K562 (cell line): ENCODE results near the gene TMEM126B. TPM values are rescaled to one million over a fixed set of nuclear protein-coding genes. Genes with fewer than 3 reads are reported as not detected.

Experiments used
- BACH1 ChIP-seq: fragments of 200-800 bp; sonication (Bioruptor generic); IDR thresholded peaks from 2 replicates; pipeline ENCODE4 v1.6.1; 2016; ENCODE audit warnings: missing genetic modification characterization, missing compliant biosample characterization
- BRCA1 ChIP-seq, 2 experiments: fragments of 450-650 bp in 1 of 2; sonication (generic) in 1 of 2; formaldehyde crosslinking in 1 of 2; IDR thresholded peaks; 2 replicates each; pipeline versions ENCODE4 v1.5.0 to v1.6.1; 2017 to 2020; ENCODE audit warnings: mild to moderate bottlenecking in 1 of 2, missing genetic modification reagents in 1 of 2
- CCAR2 ChIP-seq: fragments of 200-400 bp; formaldehyde crosslinking; IDR thresholded peaks from 2 replicates; pipeline ENCODE4 v1.6.1; 2017; ENCODE audit warnings: mild to moderate bottlenecking, low read depth, low read length
- CHD4 ChIP-seq: fragments of 200-600 bp; sonication (generic); IDR thresholded peaks from 3 replicates; pipeline ENCODE4 v1.6.1; 2012; ENCODE audit warnings: low read depth, mild to moderate bottlenecking, mixed read lengths, low read length, inconsistent platforms; ENCODE audit not compliant: insufficient read depth, insufficient replicate concordance, poor library complexity, severe bottlenecking
- E2F8 ChIP-seq: fragments of 450-650 bp; IDR thresholded peaks from 2 replicates; pipeline ENCODE4 v1.7.1; 2018; ENCODE audit warnings: mild to moderate bottlenecking, low read depth; ENCODE audit not compliant: partially characterized antibody
- FOXM1 ChIP-seq, 2 experiments: fragments of 450-650 bp in 1 of 2; sonication (generic) in 1 of 2; formaldehyde crosslinking in 1 of 2; IDR thresholded peaks; 2 replicates each; pipeline versions ENCODE4 v1.6.1 to v1.9.0; 2017 to 2022; ENCODE audit warnings: low read depth in 2 of 2, mild to moderate bottlenecking in 2 of 2, missing genetic modification reagents in 1 of 2, moderate library complexity in 1 of 2
- HDAC2 ChIP-seq: fragments of 450-650 bp; IDR thresholded peaks from 2 replicates; pipeline ENCODE4 v1.6.1; 2016; ENCODE audit warnings: mild to moderate bottlenecking
- KLF16 ChIP-seq: IDR thresholded peaks from 2 replicates; pipeline ENCODE4 v1.6.1; 2016; ENCODE audit warnings: antibody characterized with exemption
- MITF ChIP-seq: IDR thresholded peaks from 2 replicates; pipeline ENCODE4 v1.6.1; 2014; ENCODE audit warnings: antibody characterized with exemption
- NCOA6 ChIP-seq: fragments of 450-650 bp; IDR thresholded peaks from 2 replicates; pipeline ENCODE4 v1.6.1; 2017; ENCODE audit warnings: mild to moderate bottlenecking
- RB1 ChIP-seq: fragments of 450-650 bp; IDR thresholded peaks from 2 replicates; pipeline ENCODE4 v1.6.1; 2017; ENCODE audit warnings: low read depth, mild to moderate bottlenecking
- SIN3A ChIP-seq, 2 experiments: fragments of 150-350 bp in 1 of 2; IDR thresholded peaks; 2 replicates each; pipeline ENCODE4 v1.6.1; 2011 to 2016; ENCODE audit warnings: borderline replicate concordance in 2 of 2, low read depth in 2 of 2, low read length in 2 of 2, mild to moderate bottlenecking in 2 of 2, moderate library complexity in 2 of 2; ENCODE audit not compliant: control insufficient read depth in 1 of 2
- SMARCB1 ChIP-seq: IDR thresholded peaks from 2 replicates; pipeline ENCODE4 v1.6.1; 2011; ENCODE audit warnings: improper control_type of control experiment, low read depth; ENCODE audit not compliant: insufficient read length
- STAT5B ChIP-seq: fragments of 250-450 bp; sonication (Bioruptor Pico); IDR thresholded peaks from 2 replicates; pipeline ENCODE4 v1.8.0; 2021; ENCODE audit warnings: mild to moderate bottlenecking, inconsistent platforms
- SUPT5H ChIP-seq: fragments of 450-650 bp; IDR thresholded peaks from 2 replicates; pipeline ENCODE4 v1.6.1; 2016
- THRA ChIP-seq: fragments of 450-650 bp; IDR thresholded peaks from 2 replicates; pipeline ENCODE4 v1.6.1; 2017; ENCODE audit warnings: mild to moderate bottlenecking, moderate library complexity
- XRCC5 ChIP-seq: fragments of 200-400 bp; formaldehyde crosslinking; IDR thresholded peaks from 2 replicates; pipeline ENCODE4 v1.6.1; 2017; ENCODE audit warnings: low read depth, mild to moderate bottlenecking, low read length
- ZKSCAN8 ChIP-seq: fragments of 200-800 bp; sonication (Bioruptor generic); IDR thresholded peaks from 2 replicates; pipeline ENCODE4 v1.6.1; 2016; ENCODE audit warnings: missing genetic modification characterization, missing compliant biosample characterization
- ZNF3 ChIP-seq: fragments of 250-450 bp; sonication (Bioruptor Pico); IDR thresholded peaks from 2 replicates; pipeline ENCODE4 v1.5.0; 2021; ENCODE audit warnings: mild to moderate bottlenecking, moderate library complexity
- ZNF512 ChIP-seq: IDR thresholded peaks from 2 replicates; pipeline ENCODE4 v1.6.1; 2016; ENCODE audit warnings: missing genetic modification characterization, missing compliant biosample characterization
- polyA plus RNA-seq, 8 experiments: library from polyadenylated mRNA; depleted of rRNA in 4 of 8; stranded (reverse) in 5 of 8; unstranded in 3 of 8; fragments of >200 nt; fragmentation: Nextera tagmentation in 2 of 8; fragmentation: Illumina TruSeq in 1 of 8; extraction: Ambion mirVana in 2 of 8; extraction: Trizol in 1 of 8; gene quantifications; 2 replicates each; pipeline versions ENCODE4 v1.2.1 to v1.2.3, GENCODE V29; 2011 to 2014; ENCODE audit warnings: inconsistent platforms in 1 of 8, missing spikeins in 1 of 8
- total RNA-seq, 7 experiments: library from RNA; depleted of rRNA in 6 of 7; stranded (reverse); fragments of >200 nt in 6 of 7; fragmentation: Illumina TruSeq in 2 of 7; extraction: Trizol in 2 of 7; gene quantifications; 2 replicates each; pipeline versions ENCODE4 v1.2.1 to v1.2.3, GENCODE V29; 2011 to 2021; ENCODE audit warnings: low replicate concordance in 1 of 7

The TMEM126B gene
- total and polyA plus RNA-seq, 9 of the 15 experiments (the other 6 are each of a cell fraction or from before 2014, with no cell fraction given), result 85.5 to 226 (median 164) TPM

- TF ChIP-seq E2F8 (peak; percentile 81), CCAR2 (no peak), SMARCB1 (no peak), HDAC2 (no peak), SIN3A (IDR thresholded peaks at IDR 0.05; ENCODE audit: borderline replicate concordance in 2 of 2, control insufficient read depth in 1 of 2, low read depth in 2 of 2, low read length in 2 of 2) (peak in 1 of 2 experiments; percentile 35; a peak in 1 of 4 replicates), FOXM1 (IDR thresholded peaks at IDR 0.05; ENCODE audit: low read depth) (no peak), FOXM1 (CRISPR knock-in tag; IDR thresholded peaks at IDR 0.05; ENCODE audit: low read depth) (no peak; the same call in 1 of the 2 replicates), KLF16 (peak; percentile 73; the same call in 1 of the 2 replicates), BACH1 (tag) (peak; percentile 95), CHD4 (no peak), RB1 (peak; percentile 89; the same call in 1 of the 2 replicates), THRA (no peak), ZKSCAN8 (CRISPR knock-in tag) (no peak), STAT5B (CRISPR knock-in tag) (no peak), SUPT5H (peak; percentile 93), BRCA1 (IDR thresholded peaks at IDR 0.05) (no peak), BRCA1 (CRISPR knock-in tag; IDR thresholded peaks at IDR 0.05) (no peak), ZNF3 (CRISPR knock-in tag) (no peak), MITF (0 out of 2 replicates have a peak, but pooled peaks have one; percentile 7), XRCC5 (no peak), ZNF512 (tag) (no peak), NCOA6 (no peak)
These were observed 36.5 kb downstream of the TMEM126B start, which contains the start of gene CREBZF (continued) for GRCh38 chr11:85664615-85665481.
